ENCODE results near the gene MGARP.

The MGARP gene

GRCh38 chr4:139243448-139244365 lies 36.3 kb downstream of the MGARP start:
- peak; percentile 85 for DNase-seq (ENCODE audit: low spot score)

DNA sequence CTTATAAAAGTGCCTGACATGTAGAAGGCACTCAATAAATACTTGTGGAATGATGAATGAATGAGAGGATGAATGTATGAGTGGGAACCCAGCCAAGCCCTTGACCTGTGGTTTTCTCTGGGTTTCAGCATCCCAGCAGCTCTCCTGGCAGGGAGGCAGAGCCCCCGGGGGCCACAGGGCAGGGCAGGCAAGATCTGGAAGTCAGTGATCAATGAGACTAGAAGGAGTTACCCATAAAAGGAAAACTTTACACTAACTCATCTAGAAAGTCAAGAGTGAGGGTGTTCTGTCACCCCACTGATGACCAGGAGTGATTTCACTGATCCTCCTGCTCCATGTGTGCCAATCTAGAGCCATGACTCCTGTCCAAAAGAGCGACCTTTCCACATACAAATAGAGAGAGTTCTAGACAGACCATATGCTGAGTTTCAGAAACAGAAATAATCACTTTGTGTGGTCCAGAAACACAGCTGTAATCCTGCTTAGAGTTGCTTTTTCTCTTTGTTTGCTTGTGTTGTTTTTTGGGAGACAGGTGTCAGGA lies 37.4 kb downstream of the MGARP start:
- DNase-seq (ENCODE audit: low spot score), result peak; percentile 67

GRCh38 chr4:139241784-139242151 lies 38.3 kb downstream of the MGARP start:
- DNase-seq (ENCODE audit: low spot score), result no peak

DNA sequence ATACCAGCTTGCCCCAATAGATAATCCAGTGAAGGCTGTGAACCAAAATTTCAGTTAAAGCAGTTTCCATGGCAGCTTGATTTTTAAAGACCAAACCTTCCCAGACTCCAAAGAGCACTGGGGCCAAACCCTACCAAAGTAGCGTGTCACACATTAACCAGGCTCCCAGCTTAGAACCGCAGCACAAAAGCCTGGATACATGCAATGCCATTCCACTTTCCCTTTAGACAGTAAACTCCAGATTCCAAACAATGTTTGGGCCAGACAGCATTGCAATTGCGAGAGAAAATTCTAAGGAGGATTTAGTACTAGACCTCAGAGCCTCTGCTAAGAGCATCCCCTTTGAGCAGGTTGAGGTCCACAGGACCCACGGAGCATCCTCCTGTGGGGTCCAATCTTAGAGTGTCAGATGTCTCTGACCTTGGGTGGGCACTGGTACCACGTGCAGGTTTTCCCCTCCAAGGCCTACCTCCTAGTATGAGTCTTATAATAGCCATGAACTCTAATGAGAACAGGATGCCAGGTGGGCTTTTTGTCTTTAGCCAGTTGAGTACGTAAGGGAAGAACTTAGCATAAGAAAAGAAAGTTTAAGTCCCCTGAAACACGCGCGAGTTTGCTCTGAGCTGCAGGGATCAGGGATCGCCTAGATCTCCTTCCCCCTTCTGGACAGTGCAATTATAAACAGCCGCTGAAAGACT lies 38.8 kb downstream of the MGARP start:
- no peak for DNase-seq (ENCODE audit: low spot score)

- no peak for DNase-seq (ENCODE audit: low spot score)
Measured at GRCh38 chr4:139239127-139239772, 40.8 kb downstream of the MGARP start.

GRCh38 chr4:139234253-139234652 lies 45.8 kb downstream of the MGARP start:
- DNase-seq (ENCODE audit: low spot score), result no peak

- DNase-seq (ENCODE audit: low spot score), result peak; percentile 75
Measured at GRCh38 chr4:139229534-139230039, 50.4 kb downstream of the MGARP start.

- DNase-seq (ENCODE audit: low spot score), result no peak
Measured at GRCh38 chr4:139227729-139228404, 52.2 kb downstream of the MGARP start.

DNA sequence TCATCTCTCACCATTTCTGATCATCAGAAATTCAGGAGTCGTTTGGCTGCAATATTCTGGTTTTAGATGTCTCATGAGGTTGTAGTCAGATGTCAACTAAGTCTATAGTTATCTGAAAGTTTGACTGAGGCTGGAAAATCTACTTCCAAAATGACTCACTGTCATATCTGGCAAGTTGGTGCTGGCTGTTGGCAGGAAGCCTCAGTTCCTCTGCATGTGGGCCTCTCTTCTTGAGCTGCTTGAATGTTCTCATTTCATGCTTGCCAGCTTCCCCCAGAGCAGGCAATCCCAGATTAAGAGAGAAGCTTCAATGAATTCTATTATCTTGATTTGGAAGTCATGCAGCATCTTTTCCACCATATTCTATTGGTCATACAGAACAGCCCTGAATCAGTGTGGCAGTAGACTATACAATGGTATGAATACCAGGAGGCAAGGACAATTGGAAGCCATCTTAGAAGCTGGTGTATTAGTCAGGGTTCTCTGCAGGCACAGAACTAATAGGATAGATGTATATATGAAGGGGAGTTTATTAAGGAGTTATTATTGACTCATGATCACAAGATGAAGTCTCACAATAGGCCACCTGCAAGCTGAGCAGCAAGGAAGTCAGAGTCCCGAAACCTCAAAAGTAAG lies 56.2 kb downstream of the MGARP start:
- DNase-seq (ENCODE audit: low spot score), result peak; percentile 20

- no peak for DNase-seq (ENCODE audit: low spot score)
Measured at GRCh38 chr4:139222215-139222614, 57.8 kb downstream of the MGARP start.

DNA sequence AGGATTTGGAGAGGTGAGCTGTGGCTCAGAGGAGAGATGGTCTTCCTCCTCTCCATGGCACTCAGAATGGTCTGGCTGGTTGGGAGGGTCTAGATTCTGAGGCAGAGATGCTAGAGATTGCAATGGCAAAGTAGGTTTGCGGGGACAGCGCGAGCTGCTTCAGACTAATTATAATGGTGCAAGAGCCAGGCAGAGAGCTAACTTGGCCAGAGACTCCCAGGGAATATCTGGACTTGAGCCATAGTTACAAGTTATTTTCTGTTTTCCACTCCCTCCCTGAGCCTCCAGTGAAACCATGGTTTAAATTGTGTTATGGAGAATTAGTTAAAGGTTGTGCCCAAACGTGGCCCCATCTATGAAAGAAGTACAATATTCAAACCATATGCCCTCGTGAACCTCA lies 58.3 kb downstream of the MGARP start:
- DNase-seq (ENCODE audit: low spot score), result no peak

GRCh38 chr4:139219450-139220055 lies 60.5 kb downstream of the MGARP start:
- DNase-seq (ENCODE audit: low spot score), result no peak

Measured in GM03348 (cell line).